Measurements from ENCODE around the gene IQCK.
"Not testable (repeated sequence)": the region's sequence is repeated elsewhere in the genome, so short reads cannot be mapped to it uniquely, and the experiment has no call there.

The IQCK gene

DNA sequence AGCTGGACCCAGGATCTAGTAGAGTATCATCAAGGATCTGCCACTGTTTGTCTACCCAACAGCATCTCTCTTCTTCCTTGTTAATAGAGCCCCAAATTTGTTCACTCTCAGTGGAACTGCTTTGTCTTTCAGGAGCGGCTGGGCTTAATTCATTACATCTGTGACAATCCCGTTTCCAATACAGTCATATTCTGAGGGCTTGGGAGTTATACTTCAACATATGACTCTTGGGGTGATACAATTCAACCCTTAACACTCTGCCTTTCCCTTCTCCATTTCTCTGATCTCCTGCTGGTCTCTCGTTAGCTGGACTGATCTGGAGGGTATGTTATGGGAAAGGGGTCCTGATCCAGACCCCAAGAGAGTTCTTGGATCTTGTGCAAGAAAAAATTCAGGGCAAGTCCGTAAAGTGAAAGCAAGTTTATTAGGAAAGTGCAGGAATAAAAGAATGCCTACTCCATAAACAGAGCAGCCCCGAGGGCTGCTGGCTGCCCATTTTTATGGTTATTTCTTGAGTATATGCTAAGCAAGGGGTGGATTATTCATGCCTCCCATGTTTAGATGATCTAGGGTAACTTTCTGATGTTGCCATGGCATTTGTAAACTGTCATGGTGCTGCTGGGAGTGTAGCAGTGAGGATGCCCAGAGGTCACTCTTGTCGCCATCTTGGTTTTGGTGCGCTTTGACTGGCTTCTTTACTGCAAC lies 42.4 kb downstream of the IQCK start:
- DNase-seq (ENCODE audit: low read depth), result no peak

DNA sequence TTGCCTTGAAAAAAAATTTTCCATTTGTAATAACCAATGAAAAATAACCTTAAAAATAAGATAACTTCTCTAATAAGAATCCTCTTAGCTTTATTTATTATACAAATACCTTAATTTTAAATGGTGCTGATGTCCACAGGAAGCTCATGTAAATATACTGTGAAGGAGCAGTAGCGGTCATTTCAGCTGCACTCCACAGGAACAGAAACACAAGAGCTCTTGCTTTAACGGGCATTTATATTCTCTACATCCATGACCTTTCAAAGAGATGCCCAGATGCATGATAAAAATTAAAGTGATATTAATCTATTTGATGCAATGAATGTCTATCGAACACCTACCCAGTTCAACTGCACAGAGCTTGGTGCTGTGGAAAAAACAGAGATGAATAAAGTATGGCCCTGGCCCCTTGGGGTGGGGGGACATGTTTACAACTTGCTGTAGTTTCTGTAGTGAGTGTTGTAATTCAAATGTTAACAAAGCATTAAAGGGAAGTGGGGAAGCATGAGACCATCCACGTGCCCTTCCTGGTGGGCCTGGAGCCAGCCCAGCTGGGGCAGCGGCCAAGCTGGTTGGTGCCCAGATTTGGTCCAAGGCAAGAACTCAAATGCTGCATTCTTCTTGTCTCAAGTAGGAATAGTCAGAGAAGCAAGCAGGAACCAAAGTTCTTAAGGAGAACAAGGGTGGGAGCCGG lies 47.9 kb downstream of the IQCK start:
- no peak for DNase-seq (ENCODE audit: low read depth)

DNA sequence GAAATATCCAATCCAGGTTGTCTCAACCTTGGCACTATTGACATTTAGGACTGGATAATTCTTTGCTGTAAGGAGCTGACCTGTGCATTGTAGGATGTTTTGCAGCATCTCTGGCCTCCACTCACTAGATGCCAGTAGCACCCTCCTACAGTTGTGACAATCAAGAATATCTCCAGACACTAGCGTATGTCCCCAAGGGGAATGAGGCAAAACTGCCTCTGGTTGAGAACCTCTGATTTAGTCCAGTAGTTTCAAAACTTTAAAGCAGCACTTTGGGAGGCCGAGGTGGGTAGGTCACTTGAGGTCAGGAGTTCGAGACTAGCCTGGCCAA lies 48.4 kb downstream of the IQCK start:
- DNase-seq (ENCODE audit: low read depth), result no peak

DNA sequence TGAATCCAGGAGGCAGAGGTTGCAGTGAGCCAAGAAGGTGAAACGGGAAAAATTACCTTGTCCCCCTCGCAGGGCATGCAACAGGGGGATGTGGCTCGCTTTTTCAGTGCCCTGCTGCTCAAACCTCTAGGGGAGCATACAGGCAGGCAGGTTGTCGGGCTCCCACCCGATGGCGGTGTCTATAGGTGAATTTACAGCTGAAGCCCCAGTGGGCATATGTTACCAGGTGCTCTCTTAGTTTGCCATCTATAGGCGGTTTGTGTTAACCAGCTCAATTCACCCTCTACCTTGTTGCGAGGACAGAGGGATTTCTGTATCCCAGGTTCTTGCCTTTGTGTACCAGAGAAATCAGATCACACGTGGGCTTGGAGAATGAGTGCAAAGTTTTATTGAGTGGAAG lies 48.9 kb downstream of the IQCK start:
- no peak for DNase-seq (ENCODE audit: low read depth)

DNA sequence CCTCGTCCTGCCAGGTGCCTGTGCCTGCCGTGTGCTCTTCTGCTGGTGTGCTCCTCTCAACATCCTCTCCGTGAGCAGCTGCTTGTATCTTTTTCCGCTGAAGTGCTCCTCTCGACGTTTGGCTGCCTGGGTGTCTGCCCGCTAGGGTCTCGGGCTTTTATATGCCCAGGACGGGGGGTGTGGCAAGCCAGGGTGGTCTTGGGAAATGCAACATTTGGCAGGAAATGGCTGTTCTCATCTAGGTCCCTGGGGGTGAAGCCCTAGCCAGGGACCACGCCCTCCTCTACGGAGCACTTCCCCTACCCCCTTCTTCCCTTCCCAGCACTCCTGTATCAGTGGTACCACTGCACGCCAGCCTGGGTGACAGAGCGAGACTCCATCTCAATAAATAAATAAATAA lies 49.4 kb downstream of the IQCK start:
- DNase-seq (ENCODE audit: low read depth), result no peak

DNA sequence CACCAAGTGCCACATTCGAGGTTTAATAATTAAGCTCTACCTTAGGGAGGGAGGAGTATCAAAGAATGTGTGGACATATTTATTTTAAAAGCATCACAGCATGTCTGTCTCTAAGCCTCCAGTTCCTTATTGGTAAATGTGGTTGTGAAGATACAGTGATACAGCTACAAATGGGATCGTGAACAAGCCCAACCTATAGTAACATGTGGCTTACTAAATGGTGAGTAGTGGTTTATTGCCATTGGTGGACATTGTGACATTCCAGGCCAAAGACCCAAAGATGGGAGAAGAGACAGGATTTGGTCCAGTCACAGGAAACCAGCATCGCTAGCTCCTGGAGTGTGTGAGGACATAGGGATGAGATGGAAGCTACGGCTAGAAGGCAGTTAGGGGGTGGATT lies 51.2 kb downstream of the IQCK start:
- no peak for DNase-seq (ENCODE audit: low read depth)

DNA sequence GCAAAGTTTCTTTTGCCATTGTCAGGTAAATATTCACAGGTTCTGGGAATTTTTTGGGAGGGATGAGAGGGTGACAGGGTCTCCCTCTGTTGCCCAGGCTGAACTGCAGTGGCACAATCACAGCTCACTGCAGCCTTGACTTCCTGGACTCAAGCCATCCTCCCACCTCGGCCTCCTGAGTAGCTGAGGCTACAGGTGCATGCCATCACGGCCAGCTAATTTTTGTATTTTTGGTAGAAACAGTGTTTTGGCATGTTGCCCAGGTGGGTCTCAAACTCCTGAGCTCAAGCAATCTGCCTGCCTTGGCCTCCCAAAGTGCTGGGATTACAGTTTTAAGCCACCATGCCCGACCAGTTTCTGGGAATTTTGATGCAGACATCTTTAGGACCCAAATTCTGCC lies 53.0 kb downstream of the IQCK start:
- DNase-seq (ENCODE audit: low read depth), result no peak

DNA sequence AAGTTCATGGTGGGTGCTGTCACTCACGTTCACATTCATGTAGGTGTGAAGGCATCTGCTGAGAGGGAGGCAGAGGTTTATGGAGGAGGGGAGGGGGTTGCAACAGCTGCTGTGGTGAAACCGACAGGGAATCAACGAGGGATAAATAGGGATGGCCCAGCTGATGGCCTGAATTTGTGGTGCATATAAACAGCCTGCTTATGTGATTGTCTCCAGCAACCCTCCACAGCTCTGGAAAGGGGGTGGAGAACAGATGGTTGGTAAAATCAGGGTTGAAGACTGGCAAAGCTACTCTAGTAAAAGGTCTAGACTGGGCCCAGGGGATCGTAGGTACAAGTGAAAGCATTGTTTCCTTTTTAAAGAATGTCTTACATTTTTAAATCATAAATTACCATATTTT lies 53.7 kb downstream of the IQCK start:
- no peak for DNase-seq (ENCODE audit: low read depth)

DNA sequence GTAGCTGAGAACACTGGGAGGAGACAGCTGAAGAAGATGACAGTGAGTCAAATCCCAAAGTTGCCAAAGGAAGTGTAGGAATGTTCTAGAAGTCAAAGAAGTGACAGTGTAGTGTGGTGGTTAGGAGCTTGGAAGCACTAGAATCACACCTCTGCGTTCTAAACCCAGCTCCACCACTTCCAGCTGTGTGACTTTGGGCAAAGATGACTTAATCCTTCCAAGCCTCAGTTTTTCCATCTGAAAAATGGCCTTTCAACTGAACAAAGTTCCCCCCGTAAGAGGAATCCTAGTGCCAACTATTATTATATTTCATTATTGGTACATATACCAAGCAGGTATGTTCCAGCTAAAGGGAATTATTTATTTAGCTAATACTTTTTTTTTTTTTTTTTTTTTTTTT lies 56.0 kb downstream of the IQCK start:
- no peak for DNase-seq (ENCODE audit: low read depth)

DNA sequence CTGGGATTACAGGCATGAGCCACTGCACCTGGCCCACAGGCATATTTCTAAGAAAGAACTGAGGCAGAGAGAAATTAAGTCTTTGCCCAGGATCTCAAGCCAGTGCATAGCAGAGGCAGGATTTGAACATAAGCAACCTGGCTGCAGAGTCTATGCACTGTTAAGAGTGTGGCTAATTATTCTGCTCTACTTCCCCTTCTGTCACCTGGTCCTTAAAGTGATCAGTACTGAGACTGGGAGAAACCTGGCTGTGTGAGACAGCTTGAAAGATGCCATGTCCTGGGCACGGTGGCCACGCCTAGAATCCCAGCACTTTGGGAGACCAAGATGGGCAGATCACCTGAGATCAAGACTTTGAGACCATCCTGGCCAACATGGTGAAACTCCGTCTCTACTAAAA lies 58.1 kb downstream of the IQCK start:
- no peak for DNase-seq (ENCODE audit: low read depth)

DNA sequence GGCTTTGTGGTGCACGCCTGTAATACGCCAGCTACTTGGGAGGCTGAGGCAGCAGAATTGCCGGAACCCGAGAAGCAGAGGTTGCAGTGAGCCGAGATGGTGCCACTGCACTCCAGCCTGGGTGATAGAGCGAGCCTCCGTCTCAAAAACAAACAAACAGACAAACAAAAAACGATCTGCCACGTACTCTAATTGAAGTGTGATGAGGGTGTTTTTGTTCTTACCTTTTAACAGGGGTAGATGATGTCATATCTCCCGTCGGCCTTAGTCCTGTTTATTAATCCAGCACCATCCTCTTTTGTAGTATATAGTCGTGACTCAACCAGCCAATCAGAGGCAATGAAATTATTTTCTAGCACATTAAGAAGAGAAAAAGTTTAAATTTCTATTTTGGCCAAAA lies 58.5 kb downstream of the IQCK start:
- no peak for DNase-seq (ENCODE audit: low read depth)

DNA sequence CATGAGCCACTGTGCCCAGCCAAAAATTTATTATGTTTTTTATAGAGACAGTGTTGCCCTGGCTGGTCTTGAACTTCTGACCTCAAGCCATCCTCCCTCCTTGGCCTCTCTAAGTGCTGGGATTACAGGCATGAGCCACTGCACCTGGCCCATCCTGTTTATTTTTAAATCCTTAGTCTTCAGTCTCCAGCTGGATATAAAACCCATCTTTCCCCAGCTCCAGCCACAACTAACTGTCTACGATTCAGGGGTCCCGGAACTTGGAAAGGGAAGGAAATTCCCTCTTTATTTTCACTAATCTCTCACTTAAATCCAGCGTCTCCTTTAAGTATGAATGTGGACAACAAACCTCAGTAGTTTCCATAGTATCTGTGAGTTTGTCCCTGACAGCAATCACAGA lies 62.2 kb downstream of the IQCK start:
- DNase-seq (ENCODE audit: low read depth), result no peak

DNA sequence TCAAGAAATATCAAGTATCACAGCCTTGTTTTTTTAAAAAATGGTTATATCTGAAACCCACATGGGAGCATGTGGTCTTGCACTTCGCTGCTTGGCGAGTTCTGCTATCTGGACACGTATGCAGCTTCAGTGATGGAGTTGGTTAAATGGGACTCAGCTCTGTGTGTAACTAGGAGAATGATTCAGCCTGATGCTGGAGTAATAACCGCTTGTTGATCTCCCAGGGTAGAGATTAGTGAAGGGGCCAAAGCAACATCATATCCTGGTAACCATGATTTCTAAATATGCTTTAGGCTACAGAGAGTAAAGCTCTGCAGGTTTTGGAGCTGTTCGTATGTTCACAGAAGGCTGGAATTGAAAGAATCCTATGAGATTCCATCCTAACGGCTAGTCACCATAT lies 63.2 kb downstream of the IQCK start:
- no peak for DNase-seq (ENCODE audit: low read depth)

DNA sequence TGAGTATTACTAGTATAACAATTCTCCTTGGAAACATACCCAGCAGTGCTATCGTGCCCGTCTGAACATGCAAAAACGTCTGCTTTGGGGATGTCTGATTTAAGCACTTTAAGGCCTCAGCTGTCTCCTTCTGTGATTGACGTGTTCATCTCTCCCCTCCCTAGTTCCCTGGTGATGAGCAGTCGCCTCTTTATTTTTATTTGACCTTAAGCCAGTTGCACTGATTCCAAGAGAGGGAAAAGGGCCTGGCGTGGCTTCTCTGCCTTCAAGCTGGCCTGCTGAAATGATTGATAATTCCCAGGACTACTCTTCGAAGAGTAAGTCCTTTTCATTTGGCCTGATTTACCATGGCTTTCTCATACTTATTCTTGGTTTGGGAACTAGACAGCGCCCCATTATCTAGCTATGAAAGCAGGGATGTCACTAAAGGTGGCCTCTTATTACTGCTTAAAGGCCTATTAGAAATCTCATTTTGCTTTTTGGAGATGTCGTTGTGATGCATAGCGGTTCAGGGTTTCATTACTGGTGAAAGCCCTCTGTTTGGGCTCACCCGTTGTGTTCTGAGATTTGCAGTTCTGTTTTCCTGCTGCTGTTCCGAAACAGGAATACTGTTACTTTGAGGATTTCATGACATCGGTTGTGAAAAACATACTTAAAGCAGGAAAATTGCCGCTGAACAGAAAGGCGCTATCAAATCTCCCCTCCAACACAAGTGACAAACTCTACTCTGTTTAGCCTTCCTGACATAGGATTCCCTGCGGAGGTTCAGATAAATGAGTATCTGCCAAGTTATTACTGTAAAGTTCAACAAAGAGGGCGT lies 65.5 kb downstream of the IQCK start:
- DNase-seq (ENCODE audit: low read depth), result no peak

DNA sequence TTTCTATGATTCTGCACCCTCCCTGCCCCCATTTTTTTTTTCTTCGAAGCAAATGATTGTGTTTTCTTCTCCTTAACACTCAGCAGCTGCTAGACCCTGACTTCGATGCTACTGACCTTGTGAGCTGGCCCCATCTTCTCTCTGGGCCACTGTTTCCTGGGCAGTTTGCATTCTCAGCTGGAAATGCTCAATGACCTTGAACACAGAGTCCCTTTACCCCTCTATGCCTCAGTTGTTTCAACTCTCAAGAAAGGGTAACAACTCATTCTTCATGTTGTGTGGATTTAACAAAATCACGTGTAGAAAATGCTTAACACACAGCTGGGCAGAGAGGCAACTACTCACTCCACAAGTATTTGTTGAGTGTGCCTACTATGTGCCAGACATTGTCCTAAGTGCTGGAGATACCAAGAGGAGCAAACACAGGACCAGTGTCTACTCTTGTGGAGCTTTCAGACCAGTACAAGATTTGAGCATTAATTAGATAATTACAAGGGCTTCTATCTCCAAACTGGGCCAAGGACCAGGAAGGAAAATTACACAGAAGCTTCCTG lies 66.2 kb downstream of the IQCK start:
- no peak for DNase-seq (ENCODE audit: low read depth)

DNA sequence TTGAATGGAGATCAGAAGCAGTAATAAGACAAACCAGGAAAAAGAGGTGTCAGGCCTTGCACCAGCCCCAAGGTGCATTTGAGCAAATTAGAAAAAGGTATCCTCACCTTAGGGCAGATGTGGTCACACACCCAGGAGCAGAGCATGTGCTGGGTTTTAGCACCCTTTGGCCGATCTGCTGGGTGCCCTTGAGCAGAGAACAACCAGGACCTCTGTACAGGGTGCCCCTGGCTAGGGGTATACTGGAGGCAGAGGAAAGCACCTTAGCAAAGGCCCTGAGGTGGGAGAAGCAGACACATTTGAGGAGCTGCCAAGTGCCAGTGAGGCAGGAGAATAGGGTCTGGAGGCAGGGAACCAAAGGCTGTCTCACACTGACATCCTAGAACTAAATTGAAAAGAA lies 67.0 kb downstream of the IQCK start:
- DNase-seq (ENCODE audit: low read depth), result no peak

DNA sequence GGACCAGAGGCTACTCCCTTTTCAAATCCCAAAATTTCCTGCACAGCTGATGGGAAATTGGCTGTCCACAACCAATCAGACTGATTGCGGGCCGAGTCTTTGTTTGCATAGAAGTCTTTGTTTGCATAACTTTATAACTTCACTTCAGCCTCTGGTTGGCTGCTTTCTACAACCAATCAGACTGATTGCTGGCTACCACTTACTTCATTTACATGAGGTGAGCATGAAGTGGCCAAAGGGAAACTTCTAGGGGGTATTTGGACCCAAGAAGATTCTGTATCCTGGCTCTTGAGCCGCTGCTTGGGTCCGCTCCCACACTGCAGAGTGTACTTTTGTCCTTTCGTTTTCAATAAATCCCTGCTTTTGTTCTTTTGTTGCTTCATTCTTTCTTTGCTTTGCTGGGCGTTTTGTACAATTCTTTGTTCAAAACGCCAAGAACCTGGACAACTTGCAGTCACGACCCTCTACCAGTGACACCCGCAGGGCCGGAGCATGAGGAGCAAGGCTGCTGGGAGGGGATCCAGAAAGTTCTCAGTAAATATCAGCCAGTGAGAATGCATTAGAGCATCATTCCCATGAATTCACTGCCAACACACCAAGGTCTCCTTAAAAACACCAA lies 67.5 kb downstream of the IQCK start:
- DNase-seq (ENCODE audit: low read depth), result no peak

DNA sequence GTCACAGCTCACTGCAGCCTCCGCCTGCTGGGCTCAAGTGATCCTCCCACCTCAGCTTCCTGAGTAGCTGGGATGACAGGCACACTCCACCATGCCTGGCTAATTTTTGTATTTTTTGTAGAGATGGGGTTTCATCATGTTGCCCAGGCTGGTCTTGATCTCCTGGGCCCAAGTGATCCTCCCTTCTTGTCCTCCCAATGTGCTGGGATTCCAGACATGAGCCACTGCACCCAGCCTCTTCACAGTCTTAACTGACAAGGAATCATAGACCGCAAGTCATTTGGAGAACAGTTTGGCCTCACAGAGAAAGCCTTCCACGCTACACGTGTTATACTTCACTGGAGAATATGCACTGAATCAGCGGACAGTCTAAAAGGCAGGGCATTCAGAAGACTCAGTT lies 83.3 kb downstream of the IQCK start:
- DNase-seq (ENCODE audit: low read depth), result not testable (repeated sequence)

DNA sequence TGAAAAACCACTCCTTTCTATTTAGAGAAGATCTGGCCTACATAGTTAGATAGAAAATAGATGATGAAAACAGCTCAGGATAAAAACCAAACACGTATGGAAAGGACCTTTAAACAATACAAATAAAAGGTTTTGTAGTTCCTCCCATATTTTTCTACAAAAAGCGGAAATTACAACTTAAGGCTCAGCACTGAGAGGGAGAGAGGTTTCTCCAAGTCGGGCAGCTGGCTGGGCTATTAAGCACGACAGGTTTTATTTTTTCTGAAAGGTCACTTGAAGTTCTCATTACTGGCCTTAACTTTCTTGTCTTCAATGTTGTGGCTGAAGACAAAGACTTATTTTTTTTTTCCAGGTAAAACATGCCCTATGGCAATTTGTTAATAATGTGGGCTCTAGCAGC lies 83.8 kb downstream of the IQCK start:
- DNase-seq (ENCODE audit: low read depth), result not testable (repeated sequence)

DNA sequence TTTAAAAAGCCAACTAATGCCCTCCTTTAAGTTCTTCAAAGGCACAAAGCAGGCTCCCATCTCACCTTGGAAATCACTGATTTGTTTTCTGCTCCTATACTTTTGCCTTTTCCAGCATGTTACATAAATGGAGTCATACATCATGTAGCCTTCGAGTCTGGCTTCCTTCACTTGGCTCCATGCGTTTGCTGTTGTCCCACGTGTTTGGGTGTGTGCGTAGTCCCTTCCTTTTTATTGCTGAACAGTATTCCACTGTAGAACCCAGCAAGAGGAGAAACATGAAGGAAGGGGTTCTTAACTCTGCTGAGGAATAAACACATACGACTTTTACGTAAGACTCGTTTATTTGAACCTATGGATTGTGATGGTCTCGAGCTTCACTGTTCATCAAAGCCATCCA lies 84.5 kb downstream of the IQCK start:
- no peak for DNase-seq (ENCODE audit: low read depth)

DNA sequence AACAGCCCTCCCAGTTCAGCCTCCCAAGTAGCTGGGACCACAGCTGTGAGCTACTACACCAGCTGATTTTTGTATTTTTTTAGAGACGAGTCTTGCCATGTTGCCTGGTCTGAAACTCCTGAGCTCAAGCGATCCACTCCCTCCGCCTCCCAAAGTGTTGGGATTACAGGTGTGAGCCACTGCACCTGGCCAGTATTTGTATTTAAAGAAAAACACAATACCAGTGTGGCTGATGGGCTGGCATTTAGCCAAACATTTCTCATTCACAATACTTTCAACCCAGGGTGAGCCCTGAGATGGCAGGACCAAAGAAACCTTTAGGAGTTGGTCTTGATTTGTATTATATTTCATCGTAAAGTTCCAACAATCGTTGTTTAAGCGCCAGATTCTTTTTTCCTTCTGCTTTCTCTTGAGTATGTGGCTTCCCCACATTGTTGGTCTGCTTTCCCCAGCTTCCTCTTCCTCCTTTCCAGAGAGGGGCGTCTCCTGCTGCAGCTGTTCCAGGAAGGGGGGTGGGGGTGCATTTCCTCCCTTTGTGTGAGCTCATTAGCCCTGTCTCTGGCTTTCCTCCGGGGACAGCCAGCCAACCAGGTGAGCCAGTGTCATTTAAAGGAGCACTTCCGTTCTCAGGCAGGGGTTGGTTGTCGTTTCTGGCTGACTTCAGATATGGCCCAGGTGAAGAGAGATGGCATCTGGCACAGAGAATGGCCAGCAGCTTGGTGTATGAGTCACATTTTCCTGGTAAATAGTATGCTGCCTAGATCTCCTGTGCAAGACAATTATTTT lies 86.7 kb downstream of the IQCK start:
- DNase-seq (ENCODE audit: low read depth), result no peak

Data from stimulated activated CD8-positive, alpha-beta memory T cell treated with anti-CD3 and anti-CD28 coated beads, Interleukin-7, amount 100 ng/mL, for 24 hours (primary cell).